ENCODE results near the gene DSP.

The DSP gene, protein sequence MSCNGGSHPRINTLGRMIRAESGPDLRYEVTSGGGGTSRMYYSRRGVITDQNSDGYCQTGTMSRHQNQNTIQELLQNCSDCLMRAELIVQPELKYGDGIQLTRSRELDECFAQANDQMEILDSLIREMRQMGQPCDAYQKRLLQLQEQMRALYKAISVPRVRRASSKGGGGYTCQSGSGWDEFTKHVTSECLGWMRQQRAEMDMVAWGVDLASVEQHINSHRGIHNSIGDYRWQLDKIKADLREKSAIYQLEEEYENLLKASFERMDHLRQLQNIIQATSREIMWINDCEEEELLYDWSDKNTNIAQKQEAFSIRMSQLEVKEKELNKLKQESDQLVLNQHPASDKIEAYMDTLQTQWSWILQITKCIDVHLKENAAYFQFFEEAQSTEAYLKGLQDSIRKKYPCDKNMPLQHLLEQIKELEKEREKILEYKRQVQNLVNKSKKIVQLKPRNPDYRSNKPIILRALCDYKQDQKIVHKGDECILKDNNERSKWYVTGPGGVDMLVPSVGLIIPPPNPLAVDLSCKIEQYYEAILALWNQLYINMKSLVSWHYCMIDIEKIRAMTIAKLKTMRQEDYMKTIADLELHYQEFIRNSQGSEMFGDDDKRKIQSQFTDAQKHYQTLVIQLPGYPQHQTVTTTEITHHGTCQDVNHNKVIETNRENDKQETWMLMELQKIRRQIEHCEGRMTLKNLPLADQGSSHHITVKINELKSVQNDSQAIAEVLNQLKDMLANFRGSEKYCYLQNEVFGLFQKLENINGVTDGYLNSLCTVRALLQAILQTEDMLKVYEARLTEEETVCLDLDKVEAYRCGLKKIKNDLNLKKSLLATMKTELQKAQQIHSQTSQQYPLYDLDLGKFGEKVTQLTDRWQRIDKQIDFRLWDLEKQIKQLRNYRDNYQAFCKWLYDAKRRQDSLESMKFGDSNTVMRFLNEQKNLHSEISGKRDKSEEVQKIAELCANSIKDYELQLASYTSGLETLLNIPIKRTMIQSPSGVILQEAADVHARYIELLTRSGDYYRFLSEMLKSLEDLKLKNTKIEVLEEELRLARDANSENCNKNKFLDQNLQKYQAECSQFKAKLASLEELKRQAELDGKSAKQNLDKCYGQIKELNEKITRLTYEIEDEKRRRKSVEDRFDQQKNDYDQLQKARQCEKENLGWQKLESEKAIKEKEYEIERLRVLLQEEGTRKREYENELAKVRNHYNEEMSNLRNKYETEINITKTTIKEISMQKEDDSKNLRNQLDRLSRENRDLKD (N-terminal part only)

DNA sequence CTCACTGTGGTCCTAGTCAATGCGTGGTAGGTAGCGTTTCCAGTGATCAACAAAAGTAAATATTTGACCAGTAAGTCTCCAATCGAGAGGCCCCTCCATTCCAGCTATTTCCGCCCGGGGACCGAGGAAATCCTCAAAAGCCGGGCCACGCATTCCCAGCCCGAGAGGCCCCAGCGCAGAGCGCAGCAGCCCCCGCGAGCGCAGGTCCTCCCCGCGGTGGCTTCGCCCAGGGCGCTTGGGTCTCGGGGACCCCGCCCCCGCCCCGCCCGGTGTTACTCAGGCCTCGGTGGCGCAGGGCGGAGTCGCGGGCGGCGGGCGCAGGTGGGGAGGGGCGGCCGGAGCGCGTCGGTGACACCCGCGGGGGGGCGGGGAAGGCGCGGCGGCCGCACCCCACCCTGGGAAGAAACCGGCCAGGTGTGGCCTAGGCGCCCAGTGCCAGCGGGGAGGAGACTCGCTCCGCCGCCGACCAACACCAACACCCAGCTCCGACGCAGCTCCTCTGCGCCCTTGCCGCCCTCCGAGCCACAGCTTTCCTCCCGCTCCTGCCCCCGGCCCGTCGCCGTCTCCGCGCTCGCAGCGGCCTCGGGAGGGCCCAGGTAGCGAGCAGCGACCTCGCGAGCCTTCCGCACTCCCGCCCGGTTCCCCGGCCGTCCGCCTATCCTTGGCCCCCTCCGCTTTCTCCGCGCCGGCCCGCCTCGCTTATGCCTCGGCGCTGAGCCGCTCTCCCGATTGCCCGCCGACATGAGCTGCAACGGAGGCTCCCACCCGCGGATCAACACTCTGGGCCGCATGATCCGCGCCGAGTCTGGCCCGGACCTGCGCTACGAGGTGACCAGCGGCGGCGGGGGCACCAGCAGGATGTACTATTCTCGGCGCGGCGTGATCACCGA is at the start of gene DSP:
TSS of gene DSP (plus strand) at position 497 of the 890 bp plus-strand sequence. CDS start at position 742, 245 bp downstream.
- peak; percentile 66 for DNase-seq

GRCh38 chr6:7493866-7494265 is 47.6 kb upstream of the DSP start:
- no peak for DNase-seq

DNA sequence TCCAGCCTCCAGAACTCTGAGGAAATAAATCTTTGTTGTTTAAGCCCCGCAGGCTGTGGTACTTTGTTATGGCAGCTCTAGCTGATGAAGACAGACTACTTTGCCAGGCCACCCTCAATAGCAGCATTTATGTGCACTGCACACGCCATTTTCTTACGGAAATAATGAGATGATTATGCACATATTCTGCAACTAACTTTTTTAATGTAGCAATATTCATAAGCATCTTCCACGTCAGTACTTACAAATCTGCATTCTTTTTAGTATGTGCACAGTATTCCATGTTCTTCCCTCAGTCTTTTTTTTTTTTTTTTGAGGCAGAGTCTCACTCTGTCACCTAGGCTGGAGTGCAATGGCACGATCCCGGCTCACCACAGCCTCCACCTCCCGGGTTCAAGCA is 46.8 kb upstream of the DSP start:
- DNase-seq = no peak

GRCh38 chr6:7496266-7496875 is 45.1 kb upstream of the DSP start:
- no peak for DNase-seq

DNA sequence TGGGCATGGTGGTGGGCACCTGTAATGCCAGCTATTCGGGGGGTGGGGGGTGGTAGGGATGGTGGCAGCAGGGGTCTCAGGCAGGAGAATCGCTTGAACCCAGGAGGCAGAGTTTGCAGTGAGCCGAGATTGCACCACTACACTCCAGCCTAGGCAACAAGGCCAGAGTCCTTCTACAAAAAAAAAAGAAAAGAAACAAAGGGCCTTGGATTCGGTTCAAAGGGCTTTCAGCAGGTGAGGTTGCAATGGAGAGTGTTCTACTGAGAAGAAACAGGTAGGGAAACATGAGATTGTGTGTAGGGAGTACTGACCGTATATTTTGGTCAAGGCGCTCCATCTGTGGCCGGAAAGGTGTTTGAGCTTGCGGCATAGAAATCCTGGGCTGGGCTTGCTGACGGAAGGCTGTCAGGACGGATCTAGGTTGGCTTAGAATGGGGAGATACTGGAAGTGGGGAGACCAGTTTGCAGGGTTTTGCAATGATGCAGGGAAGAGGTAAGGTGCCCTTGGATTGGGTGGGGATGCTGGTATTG is 40.7 kb upstream of the DSP start:
- no peak for DNase-seq

DNA sequence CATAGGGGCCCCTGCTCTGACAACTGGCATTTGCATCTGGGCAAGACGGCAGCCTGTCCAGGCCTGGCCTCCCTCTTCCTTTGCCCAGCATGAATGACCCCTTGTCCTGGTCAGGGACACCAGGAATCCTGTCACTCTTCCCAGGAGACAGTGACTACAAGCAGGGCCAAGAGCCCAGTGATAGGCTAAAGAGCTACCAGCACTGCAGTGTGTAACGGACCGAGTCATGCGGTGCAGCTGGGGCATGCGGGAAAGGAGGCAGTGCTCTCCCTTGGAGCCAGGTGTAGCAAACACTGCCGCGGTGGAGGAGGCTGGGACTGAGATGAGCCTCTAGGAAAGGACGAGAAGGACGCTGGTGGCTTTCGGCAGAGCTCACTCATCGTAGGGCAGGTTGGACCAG is 38.7 kb upstream of the DSP start:
- no peak for DNase-seq

DNA sequence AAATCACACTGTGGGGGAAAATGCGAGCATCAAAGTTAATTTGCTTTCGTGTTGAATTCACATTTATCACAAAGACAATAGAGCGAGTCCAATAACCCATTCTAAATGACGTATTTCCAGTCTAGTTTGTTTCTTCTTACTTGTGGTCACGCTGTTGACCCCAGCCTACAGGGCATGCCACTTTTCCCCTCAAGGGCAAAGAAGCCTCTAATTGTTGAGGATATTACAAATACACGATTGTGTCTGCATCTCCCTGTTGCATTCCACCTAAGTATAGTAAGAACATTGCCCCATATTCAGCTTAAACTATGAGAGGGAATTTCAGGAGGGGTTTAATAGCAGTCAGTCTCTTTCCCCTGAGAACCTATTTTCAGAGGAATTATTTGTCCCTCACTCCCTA is 37.4 kb upstream of the DSP start:
- no peak for DNase-seq

- DNase-seq = peak; percentile 90
These were observed 36.2 kb upstream of the DSP start for GRCh38 chr6:7505189-7505699.

- no peak for DNase-seq
These were observed 33.9 kb upstream of the DSP start for GRCh38 chr6:7507600-7507999.

DNA sequence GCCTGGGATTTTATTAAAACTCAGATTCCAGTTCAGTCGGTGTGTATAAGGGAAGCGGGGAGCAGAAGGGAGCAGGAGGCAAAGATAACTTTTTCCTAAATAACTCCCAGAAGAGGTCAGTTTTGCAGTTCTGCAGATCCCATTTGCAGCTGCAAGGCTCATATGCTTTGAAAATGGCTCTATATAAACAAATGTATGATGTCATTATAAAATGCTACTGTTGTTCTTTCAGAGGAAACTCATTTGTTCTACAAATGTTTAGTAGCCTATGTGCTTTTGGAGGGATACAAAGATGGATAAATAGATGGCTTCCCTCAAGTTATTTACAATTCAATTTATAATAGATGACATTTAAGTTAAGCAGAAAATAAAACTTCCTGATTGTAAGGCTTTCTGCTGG is 29.2 kb upstream of the DSP start:
- no peak for DNase-seq

GRCh38 chr6:7513529-7513928 is 27.9 kb upstream of the DSP start:
- no peak for DNase-seq

DNA sequence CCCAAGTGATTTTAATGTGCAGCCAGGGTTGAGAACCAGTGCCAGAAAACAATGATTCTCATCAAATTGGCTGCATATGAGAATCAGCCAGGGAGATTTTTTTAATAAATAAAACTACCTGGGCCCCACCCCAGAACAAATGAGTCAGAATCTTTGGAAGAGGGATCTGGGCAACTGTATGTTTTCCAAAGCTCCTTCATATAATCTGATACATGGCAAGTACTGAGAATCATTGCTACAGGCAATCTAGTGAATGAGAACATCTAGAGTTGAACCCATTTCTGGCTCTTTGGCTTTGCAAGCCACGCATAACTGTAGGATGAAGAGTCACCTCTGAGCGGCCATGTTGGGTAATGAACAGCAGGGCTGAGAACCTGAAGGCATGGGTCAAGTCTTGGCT is 26.1 kb upstream of the DSP start:
- DNase-seq = no peak

- no peak for DNase-seq
These were observed 22.6 kb upstream of the DSP start for GRCh38 chr6:7518877-7519276.

GRCh38 chr6:7522873-7523272 is 18.6 kb upstream of the DSP start:
- no peak for DNase-seq

- no peak for DNase-seq
These were observed 17.5 kb upstream of the DSP start for GRCh38 chr6:7523922-7524321.

DNA sequence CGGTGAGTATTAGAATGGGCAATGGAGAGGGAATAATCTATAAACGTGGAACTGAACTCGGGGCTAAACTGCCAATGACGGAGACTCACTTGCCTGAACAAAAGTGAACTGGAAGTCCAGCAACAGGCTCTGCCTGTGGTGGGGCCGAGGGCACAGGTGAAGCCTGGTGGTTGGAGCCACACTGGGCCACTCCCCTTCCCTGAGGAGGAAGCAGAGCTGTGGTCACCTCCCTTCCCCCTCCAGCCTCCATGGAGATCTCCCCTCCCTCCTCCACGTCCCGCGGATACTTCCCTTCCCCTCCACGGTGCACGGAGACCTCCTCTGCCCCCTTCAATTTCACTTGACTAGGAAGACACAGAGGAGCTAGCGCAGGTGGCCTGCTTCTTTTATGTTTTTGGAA is 14.7 kb upstream of the DSP start:
- DNase-seq = no peak

GRCh38 chr6:7528565-7528964 is 12.9 kb upstream of the DSP start:
- DNase-seq = no peak

- no peak for DNase-seq
These were observed 12.3 kb upstream of the DSP start for GRCh38 chr6:7529141-7529540.

GRCh38 chr6:7532232-7532631 is 9.2 kb upstream of the DSP start:
- DNase-seq = no peak

DNA sequence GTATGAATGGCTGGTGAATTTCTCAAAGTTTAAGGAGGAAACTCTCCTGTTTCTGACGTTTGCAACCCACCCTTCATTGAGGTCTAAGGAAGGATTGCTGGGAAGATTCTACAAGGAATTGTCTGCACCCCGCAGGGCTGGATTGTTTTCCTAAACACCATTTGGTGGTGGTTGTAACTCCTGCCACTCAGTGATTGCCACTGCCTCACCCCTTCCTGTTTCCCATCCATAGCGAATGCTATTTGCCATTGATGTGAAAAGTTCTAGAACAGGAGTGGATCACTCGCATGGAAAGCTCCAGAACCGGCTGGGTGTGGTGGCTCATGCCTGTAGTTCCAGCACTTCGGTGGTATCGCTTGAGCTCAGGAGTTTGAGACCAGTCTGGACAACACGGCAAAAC is 8.7 kb upstream of the DSP start:
- no peak for DNase-seq

DNA sequence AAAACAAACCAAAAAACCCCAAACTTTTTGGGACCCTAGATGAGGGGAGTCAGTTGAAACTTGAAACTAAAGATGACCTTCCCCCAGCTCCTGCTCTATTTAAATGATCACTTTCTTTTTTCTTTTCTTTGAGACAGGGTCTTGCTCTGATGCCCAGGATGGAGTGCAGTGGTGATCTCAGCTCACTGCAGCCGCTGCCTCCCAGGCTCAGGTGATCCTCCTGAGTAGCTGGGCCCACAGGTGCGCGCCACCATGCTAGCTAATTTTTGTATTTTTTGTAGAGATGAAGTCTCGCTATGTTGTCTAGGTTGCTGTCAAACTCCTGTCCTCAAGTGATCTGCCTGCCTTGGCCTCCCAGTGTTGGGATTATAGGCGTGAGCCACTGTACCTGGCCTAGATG is 7.3 kb upstream of the DSP start:
- DNase-seq = no peak

Measured in NCI-H1694 (cell line).